Stimulated activated CD4-positive, alpha-beta T cell treated with anti-CD3 and anti-CD28 coated beads, TNF-alpha, amount 100 ng/mL, for 48 hours (primary cell): ENCODE measurements around the gene STH.
A peak's percentile ranks its signal among the peaks of the same experiment; 100 is the strongest.

Experiments used
- DNase-seq, 3 donors: peaks; one replicate each; pipeline ENCODE4 v3.0.0-alpha.2; 2020; ENCODE audit warnings: low read depth in 3 of 3

Gene STH

DNA sequence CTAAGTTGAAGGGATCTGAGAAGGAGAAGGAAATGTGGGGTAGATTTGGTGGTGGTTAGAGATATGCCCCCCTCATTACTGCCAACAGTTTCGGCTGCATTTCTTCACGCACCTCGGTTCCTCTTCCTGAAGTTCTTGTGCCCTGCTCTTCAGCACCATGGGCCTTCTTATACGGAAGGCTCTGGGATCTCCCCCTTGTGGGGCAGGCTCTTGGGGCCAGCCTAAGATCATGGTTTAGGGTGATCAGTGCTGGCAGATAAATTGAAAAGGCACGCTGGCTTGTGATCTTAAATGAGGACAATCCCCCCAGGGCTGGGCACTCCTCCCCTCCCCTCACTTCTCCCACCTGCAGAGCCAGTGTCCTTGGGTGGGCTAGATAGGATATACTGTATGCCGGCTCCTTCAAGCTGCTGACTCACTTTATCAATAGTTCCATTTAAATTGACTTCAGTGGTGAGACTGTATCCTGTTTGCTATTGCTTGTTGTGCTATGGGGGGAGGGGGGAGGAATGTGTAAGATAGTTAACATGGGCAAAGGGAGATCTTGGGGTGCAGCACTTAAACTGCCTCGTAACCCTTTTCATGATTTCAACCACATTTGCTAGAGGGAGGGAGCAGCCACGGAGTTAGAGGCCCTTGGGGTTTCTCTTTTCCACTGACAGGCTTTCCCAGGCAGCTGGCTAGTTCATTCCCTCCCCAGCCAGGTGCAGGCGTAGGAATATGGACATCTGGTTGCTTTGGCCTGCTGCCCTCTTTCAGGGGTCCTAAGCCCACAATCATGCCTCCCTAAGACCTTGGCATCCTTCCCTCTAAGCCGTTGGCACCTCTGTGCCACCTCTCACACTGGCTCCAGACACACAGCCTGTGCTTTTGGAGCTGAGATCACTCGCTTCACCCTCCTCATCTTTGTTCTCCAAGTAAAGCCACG, 28.3 kb downstream of the STH start:
- no peak for DNase-seq

- no peak for DNase-seq
Observed at GRCh38 chr17:46027976-46028325, 28.9 kb downstream of the STH start.

DNA sequence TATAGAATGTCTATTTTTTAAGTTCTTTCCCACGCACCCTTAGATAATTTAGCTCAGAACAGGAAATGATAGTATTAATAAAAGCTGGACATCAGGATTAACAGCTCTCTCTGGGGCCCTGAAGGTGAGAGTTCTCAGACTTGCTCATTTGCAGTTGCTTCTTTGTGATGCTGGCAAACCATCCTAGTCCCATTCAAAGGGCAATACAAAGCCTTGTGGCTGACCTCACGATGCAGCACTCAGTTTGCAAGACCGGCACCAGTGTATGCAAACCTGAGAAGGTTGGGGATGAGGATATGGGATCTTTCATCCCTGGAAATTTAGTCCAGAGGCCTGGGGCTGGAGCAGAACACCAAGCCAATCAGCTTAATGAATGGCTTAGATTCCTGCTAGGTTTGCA, 29.3 kb downstream of the STH start:
- DNase-seq, result no peak

DNA sequence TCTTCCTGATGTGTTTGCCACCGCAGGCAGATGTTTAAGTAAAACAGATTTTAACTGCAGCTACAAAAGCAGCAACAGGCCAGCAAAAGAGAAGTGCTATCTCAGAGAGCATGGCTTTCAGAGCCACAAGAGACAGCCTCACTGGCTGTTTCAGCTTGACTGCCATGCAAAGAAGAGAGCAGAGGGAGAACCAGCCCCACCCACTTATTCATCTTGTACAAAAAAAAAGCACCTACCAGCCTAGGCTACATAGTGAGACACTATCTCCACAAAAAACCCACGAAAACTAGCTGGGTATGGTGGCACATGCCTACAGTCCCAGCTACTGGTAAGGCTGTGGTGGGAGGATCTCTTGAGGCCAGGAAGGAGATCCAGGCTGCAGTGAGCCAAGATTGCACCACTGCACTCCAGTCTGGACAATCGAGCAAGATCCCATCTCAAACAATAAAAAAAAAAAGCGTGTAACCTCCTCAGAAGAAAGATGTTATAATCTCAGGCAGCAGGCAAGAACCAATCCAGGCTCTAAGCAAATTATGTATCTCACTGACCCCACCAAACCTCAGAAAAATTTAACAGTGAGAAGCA, 30.0 kb downstream of the STH start:
- DNase-seq, result no peak

DNA sequence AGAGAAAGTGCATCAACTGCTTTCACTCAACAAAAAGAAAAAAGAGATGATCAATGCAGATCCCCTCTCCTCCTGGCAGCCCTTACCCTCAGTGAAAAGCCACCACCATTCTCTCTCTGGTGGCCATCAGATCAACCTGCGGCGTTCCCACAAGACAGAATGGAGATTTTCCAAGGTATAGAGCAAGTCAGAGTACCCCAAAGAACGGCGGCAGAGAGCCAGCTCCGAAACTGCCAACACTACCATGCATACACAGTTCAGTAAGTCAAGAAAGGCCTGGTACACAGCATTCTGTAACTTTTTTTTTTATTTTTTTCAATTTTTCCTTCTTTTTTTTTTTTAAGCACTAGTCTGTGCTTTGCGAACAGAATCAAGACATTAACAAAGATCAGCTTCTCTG, 30.6 kb downstream of the STH start:
- DNase-seq, result no peak

GRCh38 chr17:46030752-46031151, 31.7 kb downstream of the STH start:
- no peak for DNase-seq

- no peak for DNase-seq
Observed at GRCh38 chr17:46031440-46031839, 32.4 kb downstream of the STH start.

DNA sequence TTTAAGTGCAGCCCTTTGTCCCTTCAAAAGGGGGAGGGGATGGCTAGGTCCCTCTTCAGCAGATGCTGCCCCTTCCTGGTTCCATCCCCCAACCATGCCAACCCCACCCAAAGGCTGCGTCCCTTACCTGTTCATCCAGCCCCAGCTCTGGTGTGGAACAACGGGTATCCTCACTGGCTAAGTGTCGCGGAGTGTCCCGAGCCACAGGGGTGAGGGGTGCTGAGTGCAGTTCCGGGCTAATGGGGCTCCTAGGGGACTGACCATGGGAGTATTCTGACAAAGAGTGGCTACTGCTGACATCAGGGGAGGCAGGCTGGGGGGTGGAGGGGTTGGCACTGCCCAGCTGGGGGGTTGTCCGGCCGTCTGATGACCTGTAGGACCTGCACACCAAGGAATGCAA, 32.9 kb downstream of the STH start:
- DNase-seq, result no peak

- no peak for DNase-seq
Observed at GRCh38 chr17:46032909-46033308, 33.9 kb downstream of the STH start.

DNA sequence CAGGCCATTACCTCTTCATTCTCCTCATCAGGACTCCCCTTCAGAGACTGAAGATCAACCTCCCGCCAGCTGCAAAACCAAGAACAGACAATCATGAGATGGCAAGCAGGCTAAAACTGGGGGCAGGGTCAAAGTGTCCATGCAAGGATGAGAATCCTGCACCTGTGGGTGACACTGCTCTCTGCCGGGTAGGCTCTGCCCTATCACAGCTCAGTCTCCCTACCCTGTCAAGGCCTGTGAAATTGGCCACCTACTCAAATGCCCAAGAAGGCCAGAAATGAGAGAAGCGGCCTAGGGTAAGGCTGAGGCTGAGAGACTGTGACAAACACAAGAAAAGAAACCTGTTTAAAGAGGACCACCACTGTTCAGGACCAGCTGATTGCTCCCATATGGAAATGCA, 34.3 kb downstream of the STH start:
- DNase-seq, result no peak

DNA sequence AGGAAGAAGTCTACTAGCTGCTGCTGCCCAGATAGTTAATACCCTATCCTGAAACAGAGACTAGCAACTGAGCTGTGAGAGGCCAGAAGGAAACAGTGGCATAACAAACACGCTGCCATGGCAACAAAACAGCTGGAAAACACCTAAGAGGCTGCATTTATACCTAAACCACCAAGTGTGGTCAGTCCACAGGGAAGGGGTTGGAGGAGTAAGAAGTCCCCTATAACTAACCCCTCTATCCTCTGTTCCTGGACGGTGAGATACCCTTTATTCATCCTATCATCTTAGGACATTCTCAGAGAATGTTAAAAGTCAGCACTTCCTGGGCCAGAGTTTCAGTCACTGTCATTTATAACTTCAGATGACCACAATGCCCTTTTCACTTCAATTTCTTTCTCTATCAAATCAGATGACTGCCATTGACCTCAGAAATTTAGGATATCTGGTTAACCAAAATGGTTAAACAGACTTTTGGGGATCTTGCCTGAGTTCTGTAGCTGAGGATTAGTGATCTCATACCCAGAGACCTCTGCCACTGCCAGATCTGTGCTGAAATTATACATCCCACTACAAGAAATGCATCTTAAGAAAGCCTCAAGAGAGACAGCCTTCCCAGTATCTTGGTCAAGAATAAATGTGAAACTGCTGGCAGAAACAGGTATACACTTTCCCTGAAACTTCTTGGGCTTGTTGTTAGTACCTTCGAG, 36.2 kb downstream of the STH start:
- no peak for DNase-seq

DNA sequence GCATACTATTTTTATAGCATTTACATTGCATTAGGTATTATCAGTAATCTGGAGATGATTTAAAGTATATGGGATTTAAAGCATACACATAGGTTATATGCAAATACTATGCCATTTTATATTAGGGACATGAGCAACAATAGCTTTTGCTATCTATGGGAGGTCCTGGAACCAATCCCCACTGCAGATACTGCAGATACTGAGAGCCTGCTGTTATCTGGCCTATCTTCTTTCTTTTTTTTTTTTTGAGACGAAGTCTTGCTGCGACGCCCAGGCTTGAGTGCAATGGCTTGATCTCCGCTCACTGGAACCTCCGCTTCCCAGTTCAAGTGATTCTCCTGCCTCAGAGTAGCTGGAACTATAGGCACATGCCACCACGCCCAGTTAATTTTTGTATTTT, 37.4 kb downstream of the STH start:
- no peak for DNase-seq

GRCh38 chr17:46037722-46038255, 38.7 kb downstream of the STH start:
- no peak for DNase-seq

GRCh38 chr17:46038414-46038813, 39.4 kb downstream of the STH start:
- DNase-seq, result no peak

GRCh38 chr17:46038937-46039336, 39.9 kb downstream of the STH start:
- DNase-seq, result no peak

- no peak for DNase-seq
Observed at GRCh38 chr17:46039592-46040186, 40.6 kb downstream of the STH start.

GRCh38 chr17:46042246-46042645, 43.2 kb downstream of the STH start:
- DNase-seq, result no peak

GRCh38 chr17:46042925-46043324, 43.9 kb downstream of the STH start:
- no peak for DNase-seq

DNA sequence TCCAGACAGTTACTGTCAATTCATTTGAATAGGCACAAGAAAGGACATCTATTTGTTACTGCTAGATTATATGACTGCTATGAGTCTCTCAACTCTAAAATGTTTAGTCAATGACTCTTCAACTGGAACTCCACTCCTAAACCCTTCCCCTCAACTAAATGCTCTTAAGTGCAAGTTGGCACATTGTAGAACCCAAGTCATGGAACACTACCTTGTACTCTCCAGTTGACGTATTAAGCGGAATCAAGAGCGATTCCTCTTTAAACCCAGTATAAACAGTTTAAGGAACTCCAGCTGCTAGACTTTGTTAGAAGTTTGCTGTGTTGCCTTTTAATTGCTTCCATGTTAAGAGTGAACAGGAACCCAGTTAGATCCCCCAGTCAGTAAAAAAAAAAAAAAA, 44.6 kb downstream of the STH start:
- DNase-seq, result no peak

- peak in 1 of 3 donors; percentile 28 for DNase-seq
Observed at GRCh38 chr17:46044286-46044928, 45.4 kb downstream of the STH start.

- no peak for DNase-seq
Observed at GRCh38 chr17:46044989-46045388, 45.9 kb downstream of the STH start.

- DNase-seq, result no peak
Observed at GRCh38 chr17:46045639-46046038, 46.6 kb downstream of the STH start.
